ENCODE data around the gene MTHFD1.

DNA sequence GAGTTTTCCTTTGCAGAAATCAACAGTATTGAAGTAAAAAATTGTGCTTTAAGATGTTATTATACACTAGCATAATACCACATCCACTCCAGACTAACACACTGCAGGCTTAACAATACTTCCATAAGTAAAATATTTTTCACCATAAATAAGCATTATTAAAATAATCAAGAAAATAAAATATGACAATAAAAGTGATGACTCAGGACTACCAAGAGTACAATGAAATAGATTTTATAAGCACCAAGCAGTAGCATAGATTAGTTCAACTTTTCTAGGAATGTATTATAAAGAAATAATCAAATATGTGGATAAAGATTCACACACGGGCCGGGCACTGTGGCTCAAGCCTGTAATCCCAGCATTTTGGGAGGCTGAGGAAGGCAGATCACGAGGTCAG lies 40.4 kb upstream of the MTHFD1 start:
- TF ChIP-seq CTCF (IDR thresholded peaks at IDR 0.05), result no peak
- TF ChIP-seq POLR2A (IDR thresholded peaks at IDR 0.05), result no peak
- no peak for TF ChIP-seq POLR2AphosphoS5 (IDR thresholded peaks at IDR 0.05)
- no peak for TF ChIP-seq EP300 (IDR thresholded peaks at IDR 0.05)

Measured in suprapubic skin (tissue), 4 donors.